Ascending aorta (tissue), 2 donors: ENCODE results near the gene NUMB. TPM values are rescaled to one million over a fixed set of nuclear protein-coding genes. Genes with fewer than 3 reads are reported as not detected.

ENCODE experiments used
- DNase-seq, 2 donors: peaks; one replicate each; pipeline ENCODE4 v3.0.0-alpha.2; 2019; ENCODE audit warnings: low spot score in 2 of 2
- H3K27ac ChIP-seq, 2 donors: fragments of 200-600 bp; sonication (generic); one replicate each; pipeline ENCODE4 v1.5.1; 2016 to 2017; ENCODE audit warnings: mild to moderate bottlenecking in 1 of 2
- H3K27me3 ChIP-seq: fragments of 200-600 bp; sonication (generic); one replicate; pipeline ENCODE4 v1.5.1; 2017
- H3K36me3 ChIP-seq, 2 donors: fragments of 200-600 bp; sonication (generic); one replicate each; pipeline ENCODE4 v1.5.1; 2016
- H3K4me1 ChIP-seq, 2 donors: fragments of 200-600 bp; sonication (generic); one replicate each; pipeline ENCODE4 v1.5.1; 2016 to 2017; ENCODE audit warnings: mild to moderate bottlenecking in 1 of 2
- H3K4me3 ChIP-seq, 2 donors: fragments of 200-600 bp; sonication (generic); one replicate each; pipeline ENCODE4 v1.5.1; 2016 to 2017; ENCODE audit warnings: mild to moderate bottlenecking in 1 of 2
- H3K9me3 ChIP-seq, 2 donors: fragments of 200-600 bp; sonication (generic); one replicate each; pipeline ENCODE4 v1.5.1; 2016
- CTCF ChIP-seq, 3 experiments: fragments of 200-600 bp in 2 of 3; fragments of 450-650 bp in 1 of 3; sonication (generic) in 2 of 3; IDR thresholded peaks; one replicate each; pipeline ENCODE4 v1.5.1; 2016 to 2019; ENCODE audit warnings: antibody characterized with exemption in 3 of 3, mild to moderate bottlenecking in 1 of 3, moderate library complexity in 1 of 3
- intact Hi-C: fragments of 100-400 bp; cut with DNase I; formaldehyde crosslinking; loops from one replicate; pipeline ENCODE4 v1.15.1; 2023
- total RNA-seq: library from RNA; depleted of rRNA; stranded (reverse); fragments of >200 nt; gene quantifications from one replicate; pipeline ENCODE4 v1.1.0, GENCODE V29; 2016

Gene NUMB
- total RNA-seq, 1 donor from 2014 or later: 20.1 TPM

GRCh38 chr14:73263606-73264005 is 194.7 kb downstream of the NUMB start:
- intact Hi-C loops: no loop called here

DNA sequence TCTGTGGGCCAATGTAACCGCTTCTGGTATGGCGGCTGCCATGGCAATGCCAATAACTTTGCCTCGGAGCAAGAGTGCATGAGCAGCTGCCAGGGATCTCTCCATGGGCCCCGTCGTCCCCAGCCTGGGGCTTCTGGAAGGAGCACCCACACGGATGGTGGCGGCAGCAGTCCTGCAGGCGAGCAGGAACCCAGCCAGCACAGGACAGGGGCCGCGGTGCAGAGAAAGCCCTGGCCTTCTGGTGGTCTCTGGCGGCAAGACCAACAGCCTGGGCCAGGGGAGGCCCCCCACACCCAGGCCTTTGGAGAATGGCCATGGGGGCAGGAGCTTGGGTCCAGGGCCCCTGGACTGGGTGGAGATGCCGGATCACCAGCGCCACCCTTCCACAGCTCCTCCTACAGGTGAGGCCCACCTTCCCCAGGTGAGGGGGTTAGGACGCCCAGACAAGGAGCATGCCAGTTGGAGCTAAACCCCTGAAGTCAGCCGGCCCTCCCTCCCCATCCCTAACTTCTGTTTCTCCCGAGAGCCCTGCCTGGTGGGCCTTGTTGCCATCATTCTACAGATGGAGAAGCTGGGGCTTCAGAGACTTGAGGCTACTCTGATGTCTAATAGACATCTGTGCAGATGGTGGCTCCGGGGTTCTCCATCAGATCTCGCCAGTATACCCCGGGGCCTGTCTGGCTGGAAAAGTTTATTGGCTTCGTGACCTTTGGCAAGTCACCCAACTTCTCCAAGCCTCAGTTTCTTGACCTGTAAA is 195.7 kb downstream of the NUMB start:
- intact Hi-C loops: no loop called here
- H3K9me3 ChIP-seq: no peaks in the 10 kb centered on the region
- no peak for TF ChIP-seq CTCF (IDR thresholded peaks at IDR 0.05)
- H3K27ac ChIP-seq: no peak overlapping the region
- no peaks in the 10 kb centered on the region for H3K27me3 ChIP-seq
- H3K4me1 ChIP-seq: no peaks in the 10 kb centered on the region
- H3K36me3 ChIP-seq: no peaks in the 10 kb centered on the region
- peak in 1 of 2 donors; percentile 58 for DNase-seq
- H3K4me3 ChIP-seq: no peak overlapping the region

More at GRCh38 chr14:73263606-73264005, 194.7 kb downstream of the NUMB start:
- Histone ChIP-seq H3K27me3 (no peaks in the 10 kb centered on the region), H3K36me3 (no peaks in the 10 kb centered on the region), H3K27ac (no peak overlapping the region), H3K9me3 (no peaks in the 10 kb centered on the region), H3K4me3 (no peak overlapping the region), H3K4me1 (no peaks in the 10 kb centered on the region)
- TF ChIP-seq CTCF (IDR thresholded peaks at IDR 0.05): no peak
- DNase-seq: peak in 1 of 2 donors; percentile 12

- H3K27me3 ChIP-seq: no peaks in the 10 kb centered on the region
- DNase-seq: no peak
- no peak overlapping the region for H3K4me3 ChIP-seq
- H3K36me3 ChIP-seq: no peaks in the 10 kb centered on the region
- no peaks in the 10 kb centered on the region for H3K9me3 ChIP-seq
- intact Hi-C loops: no loop called here
- H3K4me1 ChIP-seq: no peaks in the 10 kb centered on the region
- H3K27ac ChIP-seq: no peak overlapping the region
- no peak for TF ChIP-seq CTCF (IDR thresholded peaks at IDR 0.05)
Observed at GRCh38 chr14:73261520-73262426, 196.6 kb downstream of the NUMB start.

GRCh38 chr14:73261075-73261474 is 197.3 kb downstream of the NUMB start:
- TF ChIP-seq CTCF (IDR thresholded peaks at IDR 0.05): no peak
- no peaks in the 10 kb centered on the region for H3K27me3 ChIP-seq
- H3K27ac ChIP-seq: no peak overlapping the region
- intact Hi-C loops: no loop called here
- no peaks in the 10 kb centered on the region for H3K4me1 ChIP-seq
- H3K4me3 ChIP-seq: no peak overlapping the region
- H3K36me3 ChIP-seq: no peaks in the 10 kb centered on the region
- H3K9me3 ChIP-seq: no peaks in the 10 kb centered on the region
- no peak for DNase-seq

DNA sequence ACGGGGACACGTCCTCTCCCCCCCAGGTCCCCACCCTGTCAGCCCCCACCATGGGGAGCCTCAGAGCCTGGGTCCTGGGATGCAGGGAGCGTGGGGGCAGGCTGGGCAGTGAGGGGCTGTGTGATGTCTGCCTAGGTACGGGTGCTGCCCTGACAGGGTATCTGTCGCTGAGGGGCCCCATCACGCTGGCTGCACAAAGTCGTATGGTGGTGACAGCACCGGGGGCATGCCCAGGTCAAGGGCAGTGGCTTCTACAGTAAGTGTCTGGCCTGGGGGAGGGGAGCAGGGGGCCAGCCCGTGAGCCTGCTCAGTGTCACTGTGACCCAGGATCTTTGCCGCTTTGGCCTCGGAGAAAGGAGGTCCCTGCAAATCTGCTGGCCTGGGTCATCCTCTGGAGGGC is 197.8 kb downstream of the NUMB start:
- H3K27ac ChIP-seq: no peak overlapping the region
- no peaks in the 10 kb centered on the region for H3K36me3 ChIP-seq
- intact Hi-C loops: no loop called here
- no peak overlapping the region for H3K4me3 ChIP-seq
- no peaks in the 10 kb centered on the region for H3K9me3 ChIP-seq
- no peak for TF ChIP-seq CTCF (IDR thresholded peaks at IDR 0.05)
- no peaks in the 10 kb centered on the region for H3K27me3 ChIP-seq
- no peaks in the 10 kb centered on the region for H3K4me1 ChIP-seq
- DNase-seq: peak in 1 of 2 donors; percentile 44
